Prostate gland (tissue), 1 donor: ENCODE measurements around the gene GPR107.

ENCODE experiments used
- POLR2A ChIP-seq: fragments of 450-650 bp; IDR thresholded peaks from one replicate; pipeline ENCODE4 v1.6.1; 2016; ENCODE audit warnings: antibody characterized with exemption, mild to moderate bottlenecking
- POLR2AphosphoS5 ChIP-seq: sonication (generic); formaldehyde crosslinking; IDR thresholded peaks from one replicate; pipeline ENCODE4 v1.6.1; 2017; ENCODE audit warnings: antibody characterized with exemption

DNA sequence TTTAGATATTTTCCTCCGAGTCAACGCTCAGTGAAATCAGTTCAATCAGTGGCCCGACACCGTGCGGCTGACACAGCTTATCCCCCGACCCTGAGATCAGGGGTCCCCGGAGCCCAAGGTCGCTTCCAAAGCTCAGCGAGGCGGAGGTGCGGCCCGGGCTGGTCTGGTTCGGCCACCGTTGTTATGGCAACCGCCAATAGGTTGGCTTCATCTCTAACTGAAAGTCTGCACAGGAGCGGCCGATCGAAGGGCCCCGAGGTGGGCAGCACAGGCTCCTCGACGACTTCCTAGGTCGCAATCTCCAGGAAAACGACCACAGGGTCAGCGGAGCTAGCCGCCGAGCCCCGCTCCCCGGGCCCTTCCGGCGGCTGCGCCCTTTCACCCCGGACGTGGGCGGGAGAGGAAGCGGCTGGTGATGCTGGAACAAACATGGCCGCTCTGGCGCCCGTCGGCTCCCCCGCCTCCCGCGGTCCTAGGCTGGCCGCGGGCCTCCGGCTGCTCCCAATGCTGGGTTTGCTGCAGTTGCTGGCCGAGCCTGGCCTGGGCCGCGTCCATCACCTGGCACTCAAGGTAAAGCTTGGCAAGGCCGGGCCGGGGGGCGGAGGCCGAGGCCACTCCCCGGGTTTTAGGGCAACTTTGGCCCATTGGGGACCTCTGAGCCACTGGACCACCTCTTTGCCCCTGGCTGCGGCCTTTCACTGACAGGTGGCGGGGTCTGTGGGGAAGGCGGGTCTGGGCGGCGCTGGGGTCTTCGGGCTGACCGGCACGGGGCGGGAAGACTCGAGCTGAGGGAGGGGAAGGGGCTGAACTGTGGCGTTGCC, at the start of gene GPR107:
- TF ChIP-seq POLR2A = peak; percentile 69
- peak; percentile 79 for TF ChIP-seq POLR2AphosphoS5
